Endometrium (tissue), 2 donors: Measurements from ENCODE around the gene HUS1.
A peak's percentile ranks its signal among the peaks of the same experiment; 100 is the strongest.
"Not testable (repeated sequence)": the region's sequence is repeated elsewhere in the genome, so short reads cannot be mapped to it uniquely, and the experiment has no call there.

Experiments used
- FAIRE-seq: peaks from 2 replicates; lab custom pipeline; 2012; peaks lifted over from hg19 to GRCh38; lab: Jason Lieb, UNC
- donor health status: control.
- donor health status: control.

HUS1 gene

GRCh38 chr7:47979145-47979831 lies at the start of gene HUS1:
Gene HUS1 (minus strand): TSS chr7:47979615. CDS start chr7:47979519, 96 bp downstream.
- peak; percentile 12 for FAIRE-seq

- no peak for FAIRE-seq
These were observed 49.5 kb upstream of the HUS1 start, which contains the start of gene SUN3 for GRCh38 chr7:48028938-48029337. Gene SUN3 (minus strand): TSS chr7:48029107. CDS start chr7:48028938, 169 bp downstream.

- FAIRE-seq, result peak; percentile 82
These were observed 46.2 kb upstream of the HUS1 start for GRCh38 chr7:48025624-48026023.

- FAIRE-seq, result no peak
These were observed 38.3 kb upstream of the HUS1 start for GRCh38 chr7:48017674-48018073.

GRCh38 chr7:48016641-48017040 lies 37.2 kb upstream of the HUS1 start:
- FAIRE-seq, result no peak

GRCh38 chr7:48011951-48012350 lies 32.5 kb upstream of the HUS1 start:
- no peak for FAIRE-seq

GRCh38 chr7:48011323-48011722 lies 31.9 kb upstream of the HUS1 start:
- no peak for FAIRE-seq

- FAIRE-seq, result no peak
These were observed 30.5 kb upstream of the HUS1 start for GRCh38 chr7:48009954-48010353.

- FAIRE-seq, result no peak
These were observed 29.8 kb upstream of the HUS1 start for GRCh38 chr7:48009257-48009656.

- no peak for FAIRE-seq
These were observed 27.5 kb upstream of the HUS1 start for GRCh38 chr7:48006866-48007265.

- FAIRE-seq, result no peak
These were observed 25.2 kb upstream of the HUS1 start for GRCh38 chr7:48004638-48005037.

GRCh38 chr7:48004032-48004431 lies 24.6 kb upstream of the HUS1 start:
- FAIRE-seq, result no peak

GRCh38 chr7:48000164-48000563 lies 20.7 kb upstream of the HUS1 start:
- not testable (repeated sequence) for FAIRE-seq

- no peak for FAIRE-seq
These were observed 20.0 kb upstream of the HUS1 start for GRCh38 chr7:47999413-47999812.

- no peak for FAIRE-seq
These were observed 13.0 kb upstream of the HUS1 start for GRCh38 chr7:47992446-47992845.

GRCh38 chr7:47991741-47992311 lies 12.4 kb upstream of the HUS1 start:
- FAIRE-seq, result no peak

- peak; percentile 60 for FAIRE-seq
These were observed 11.9 kb upstream of the HUS1 start for GRCh38 chr7:47991270-47991669.

GRCh38 chr7:47990592-47990991 lies 11.2 kb upstream of the HUS1 start:
- FAIRE-seq, result no peak

- not testable (repeated sequence) for FAIRE-seq
These were observed 10.4 kb upstream of the HUS1 start for GRCh38 chr7:47989607-47990400.

- no peak for FAIRE-seq
These were observed 9.3 kb upstream of the HUS1 start for GRCh38 chr7:47988496-47989386.

- no peak for FAIRE-seq
These were observed 3.2 kb upstream of the HUS1 start for GRCh38 chr7:47982610-47983009.

- FAIRE-seq, result not testable (repeated sequence)
These were observed 1.2 kb upstream of the HUS1 start for GRCh38 chr7:47980648-47981047.
